Measurements from ENCODE around the gene BTN2A1.
"Not testable (repeated sequence)": the region's sequence is repeated elsewhere in the genome, so short reads cannot be mapped to it uniquely, and the experiment has no call there.

BTN2A1 gene

GRCh38 chr6:26433680-26434079, 24.1 kb upstream of the BTN2A1 start:
- DNase-seq, result not testable (repeated sequence)

- no peak for DNase-seq
Measured at GRCh38 chr6:26436018-26436417, 21.7 kb upstream of the BTN2A1 start.

GRCh38 chr6:26437550-26437949, 20.2 kb upstream of the BTN2A1 start:
- DNase-seq, result no peak

- no peak for DNase-seq
Measured at GRCh38 chr6:26438000-26438399, 19.8 kb upstream of the BTN2A1 start.

GRCh38 chr6:26439151-26440125, 18.3 kb upstream of the BTN2A1 start:
- no peak for DNase-seq

- DNase-seq, result no peak
Measured at GRCh38 chr6:26440977-26441358, 16.8 kb upstream of the BTN2A1 start.

- no peak for DNase-seq
Measured at GRCh38 chr6:26441977-26442376, 15.8 kb upstream of the BTN2A1 start.

GRCh38 chr6:26445934-26446667, 11.7 kb upstream of the BTN2A1 start:
- no peak for DNase-seq

- no peak for DNase-seq
Measured at GRCh38 chr6:26447257-26447656, 10.5 kb upstream of the BTN2A1 start.

- DNase-seq, result no peak
Measured at GRCh38 chr6:26450240-26450639, 7.5 kb upstream of the BTN2A1 start.

GRCh38 chr6:26452631-26453235, 5.0 kb upstream of the BTN2A1 start:
- no peak for DNase-seq

- no peak for DNase-seq
Measured at GRCh38 chr6:26454631-26455030, 3.1 kb upstream of the BTN2A1 start.

GRCh38 chr6:26455357-26455970, 2.3 kb upstream of the BTN2A1 start:
- DNase-seq, result no peak

- DNase-seq, result peak; percentile 70
Measured at GRCh38 chr6:26457264-26457805, 420 bp upstream of the BTN2A1 start.

GRCh38 chr6:26459023-26459810, 1.5 kb downstream of the BTN2A1 start:
- no peak for DNase-seq

GRCh38 chr6:26461353-26461752, 3.6 kb downstream of the BTN2A1 start:
- DNase-seq, result not testable (repeated sequence)

- no peak for DNase-seq
Measured at GRCh38 chr6:26464014-26464413, 6.3 kb downstream of the BTN2A1 start.

- DNase-seq, result no peak
Measured at GRCh38 chr6:26464416-26465131, 6.8 kb downstream of the BTN2A1 start.

GRCh38 chr6:26465776-26466175, 8.0 kb downstream of the BTN2A1 start:
- DNase-seq, result no peak

- no peak for DNase-seq
Measured at GRCh38 chr6:26468829-26469228, 11.1 kb downstream of the BTN2A1 start.

GRCh38 chr6:26470643-26471042, 12.9 kb downstream of the BTN2A1 start:
- DNase-seq, result no peak

Data from NCI-H69 (cell line).